GM10847 (cell line): ENCODE results near the gene SUPT5H.

Experiments used
- POLR2A ChIP-seq: IDR thresholded peaks from 2 replicates; pipeline ENCODE4 v1.6.1; 2011; ENCODE audit not compliant: insufficient read length; ENCODE audit errors: extremely low read depth

Gene SUPT5H

GRCh38 chr19:39430675-39431593 is 14.4 kb upstream of the SUPT5H start:
- TF ChIP-seq POLR2A: no peak

- TF ChIP-seq POLR2A: no peak
Measured at GRCh38 chr19:39432677-39433025, 12.7 kb upstream of the SUPT5H start.

GRCh38 chr19:39433480-39434079 is 11.8 kb upstream of the SUPT5H start:
- TF ChIP-seq POLR2A: no peak

- no peak for TF ChIP-seq POLR2A
Measured at GRCh38 chr19:39434123-39435076, 11.0 kb upstream of the SUPT5H start.

GRCh38 chr19:39435499-39436349 is 9.7 kb upstream of the SUPT5H start, which contains the start of gene RPS16:
TSS of gene RPS16 (minus strand) at chr19:39435949. CDS start at chr19:39435895, 54 bp downstream.
- peak; percentile 98 for TF ChIP-seq POLR2A

- TF ChIP-seq POLR2A: no peak
Measured at GRCh38 chr19:39436350-39436716, 9.0 kb upstream of the SUPT5H start.

- no peak for TF ChIP-seq POLR2A
Measured at GRCh38 chr19:39438270-39438934, 7.0 kb upstream of the SUPT5H start.

GRCh38 chr19:39444598-39445195 is 685 bp upstream of the SUPT5H start:
- no peak for TF ChIP-seq POLR2A

- TF ChIP-seq POLR2A: no peak
Measured at GRCh38 chr19:39446365-39447084, 1.1 kb downstream of the SUPT5H start.

- no peak for TF ChIP-seq POLR2A
Measured at GRCh38 chr19:39448271-39448670, 2.9 kb downstream of the SUPT5H start.

GRCh38 chr19:39449116-39449797 is 3.9 kb downstream of the SUPT5H start:
- no peak for TF ChIP-seq POLR2A

GRCh38 chr19:39463403-39463802 is 18.0 kb downstream of the SUPT5H start:
- TF ChIP-seq POLR2A: no peak

GRCh38 chr19:39465956-39466747 is 20.8 kb downstream of the SUPT5H start:
- TF ChIP-seq POLR2A: no peak
